HepG2 (cell line): ENCODE data around the gene FURIN. TPM values are rescaled to one million over a fixed set of nuclear protein-coding genes. Genes with fewer than 3 reads are reported as not detected.
A peak's percentile ranks its signal among the peaks of the same experiment; 100 is the strongest.

ENCODE experiments used
- CREM ChIP-seq, 2 experiments: sonication (generic) in 1 of 2; formaldehyde crosslinking in 1 of 2; IDR thresholded peaks; 2 replicates each; pipeline versions ENCODE4 v1.4.0 to v1.6.1; 2016 to 2020; ENCODE audit warnings: antibody characterized with exemption in 1 of 2, mild to moderate bottlenecking in 1 of 2, missing genetic modification reagents in 1 of 2
- HDAC2 ChIP-seq: sonication (generic); formaldehyde crosslinking; IDR thresholded peaks from 2 replicates; pipeline ENCODE4 v1.4.0; 2020; ENCODE audit warnings: missing genetic modification reagents
- MAFG ChIP-seq: sonication (generic); formaldehyde crosslinking; IDR thresholded peaks from 2 replicates; pipeline ENCODE4 v1.5.1; 2020; ENCODE audit warnings: mild to moderate bottlenecking, missing genetic modification reagents
- MYC ChIP-seq: sonication (generic); formaldehyde crosslinking; IDR thresholded peaks from 2 replicates; pipeline ENCODE4 v1.9.0; 2021; ENCODE audit warnings: missing genetic modification reagents, borderline replicate concordance
- REST ChIP-seq, 2 experiments: IDR thresholded peaks; 2 replicates each; pipeline ENCODE4 v1.6.1; 2011 to 2012; ENCODE audit warnings: low read length in 2 of 2, borderline replicate concordance in 1 of 2, low read depth in 1 of 2, mild to moderate bottlenecking in 1 of 2, moderate library complexity in 1 of 2
- SP5 ChIP-seq: IDR thresholded peaks from 2 replicates; pipeline ENCODE4 v1.6.1; 2016; ENCODE audit warnings: low read depth, borderline replicate concordance
- TBX3 ChIP-seq: fragments of 450-650 bp; IDR thresholded peaks from 2 replicates; pipeline ENCODE4 v1.6.1; 2017; ENCODE audit warnings: antibody characterized with exemption, mild to moderate bottlenecking, inconsistent platforms, borderline replicate concordance
- TEAD2 ChIP-seq: sonication (generic); formaldehyde crosslinking; IDR thresholded peaks from 2 replicates; pipeline ENCODE4 v1.9.0; 2021; ENCODE audit warnings: missing genetic modification reagents
- ZBTB43 ChIP-seq: sonication (generic); formaldehyde crosslinking; conservative IDR thresholded peaks from 2 replicates; pipeline ENCODE4 v1.4.0; 2020; ENCODE audit warnings: missing genetic modification reagents
- ZNF276 ChIP-seq: sonication (generic); formaldehyde crosslinking; IDR thresholded peaks from 2 replicates; pipeline ENCODE4 v1.4.0; 2020; ENCODE audit warnings: mild to moderate bottlenecking, low read depth, missing genetic modification reagents
- ZNF710 ChIP-seq: sonication (generic); formaldehyde crosslinking; IDR thresholded peaks from 2 replicates; pipeline ENCODE4 v1.5.0; 2020; ENCODE audit warnings: mild to moderate bottlenecking, missing genetic modification reagents, borderline replicate concordance
- polyA plus RNA-seq, 8 experiments: library from polyadenylated mRNA; depleted of rRNA in 3 of 8; stranded (reverse) in 7 of 8; unstranded in 1 of 8; fragments of >200 nt; fragmentation: Illumina TruSeq in 4 of 8; extraction: Trizol in 4 of 8; gene quantifications; 2 replicates each; pipeline versions ENCODE4 v1.2.1 to v1.2.3, GENCODE V29; 2011 to 2016; ENCODE audit warnings: low read depth in 4 of 8, missing spikeins in 1 of 8, mixed read lengths in 1 of 8; ENCODE audit not compliant: insufficient read depth in 1 of 8
- total RNA-seq, 5 experiments: library from RNA; depleted of rRNA; stranded (reverse); fragments of >200 nt; fragmentation: Illumina TruSeq; extraction: Trizol; gene quantifications; 2 replicates each; pipeline ENCODE4 v1.2.3, GENCODE V29; 2016; ENCODE audit warnings: low read depth in 1 of 5
- TF ChIP-seq, protein P1 (sequence below): sonication (generic); formaldehyde crosslinking; IDR thresholded peaks from 2 replicates; pipeline ENCODE4 v1.4.0; 2020; ENCODE audit warnings: missing genetic modification reagents
- TF ChIP-seq, protein P2 (sequence below): sonication (generic); formaldehyde crosslinking; IDR thresholded peaks from 2 replicates; pipeline ENCODE4 v1.9.0; 2021; ENCODE audit warnings: missing genetic modification reagents, mild to moderate bottlenecking, borderline replicate concordance

FURIN gene
- total and polyA plus RNA-seq, 2 of the 13 experiments (the other 11 are each of a cell fraction or from before 2014, with no cell fraction given): 15.2 to 17.4 TPM

GRCh38 chr15:90860942-90861675, 7.3 kb upstream of the FURIN start (continued):
- no peak for TF ChIP-seq MAFG (CRISPR knock-in tag)
- TF ChIP-seq ZBTB43 (CRISPR knock-in tag): peak; percentile 18; the same call in 1 of the 2 replicates
- TF ChIP-seq HDAC2 (CRISPR knock-in tag): peak; percentile 79
- no peak for TF ChIP-seq TEAD2
- TF ChIP-seq, protein P1, sequence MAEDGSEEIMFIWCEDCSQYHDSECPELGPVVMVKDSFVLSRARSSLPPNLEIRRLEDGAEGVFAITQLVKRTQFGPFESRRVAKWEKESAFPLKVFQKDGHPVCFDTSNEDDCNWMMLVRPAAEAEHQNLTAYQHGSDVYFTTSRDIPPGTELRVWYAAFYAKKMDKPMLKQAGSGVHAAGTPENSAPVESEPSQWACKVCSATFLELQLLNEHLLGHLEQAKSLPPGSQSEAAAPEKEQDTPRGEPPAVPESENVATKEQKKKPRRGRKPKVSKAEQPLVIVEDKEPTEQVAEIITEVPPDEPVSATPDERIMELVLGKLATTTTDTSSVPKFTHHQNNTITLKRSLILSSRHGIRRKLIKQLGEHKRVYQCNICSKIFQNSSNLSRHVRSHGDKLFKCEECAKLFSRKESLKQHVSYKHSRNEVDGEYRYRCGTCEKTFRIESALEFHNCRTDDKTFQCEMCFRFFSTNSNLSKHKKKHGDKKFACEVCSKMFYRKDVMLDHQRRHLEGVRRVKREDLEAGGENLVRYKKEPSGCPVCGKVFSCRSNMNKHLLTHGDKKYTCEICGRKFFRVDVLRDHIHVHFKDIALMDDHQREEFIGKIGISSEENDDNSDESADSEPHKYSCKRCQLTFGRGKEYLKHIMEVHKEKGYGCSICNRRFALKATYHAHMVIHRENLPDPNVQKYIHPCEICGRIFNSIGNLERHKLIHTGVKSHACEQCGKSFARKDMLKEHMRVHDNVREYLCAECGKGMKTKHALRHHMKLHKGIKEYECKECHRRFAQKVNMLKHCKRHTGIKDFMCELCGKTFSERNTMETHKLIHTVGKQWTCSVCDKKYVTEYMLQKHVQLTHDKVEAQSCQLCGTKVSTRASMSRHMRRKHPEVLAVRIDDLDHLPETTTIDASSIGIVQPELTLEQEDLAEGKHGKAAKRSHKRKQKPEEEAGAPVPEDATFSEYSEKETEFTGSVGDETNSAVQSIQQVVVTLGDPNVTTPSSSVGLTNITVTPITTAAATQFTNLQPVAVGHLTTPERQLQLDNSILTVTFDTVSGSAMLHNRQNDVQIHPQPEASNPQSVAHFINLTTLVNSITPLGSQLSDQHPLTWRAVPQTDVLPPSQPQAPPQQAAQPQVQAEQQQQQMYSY (CRISPR knock-in tag): no peak
- peak; percentile 68; the same call in 1 of the 2 replicates for TF ChIP-seq ZNF710 (CRISPR knock-in tag)
- no peak for TF ChIP-seq ZNF276 (CRISPR knock-in tag)
- peak; percentile 82 for TF ChIP-seq CREM (IDR thresholded peaks at IDR 0.05)
- no peak for TF ChIP-seq CREM (CRISPR knock-in tag; IDR thresholded peaks at IDR 0.05)
- 0 out of 4 replicates have a peak, but pooled peaks of 1 of the 2 experiments have one; percentile 21 for TF ChIP-seq REST (IDR thresholded peaks at IDR 0.05; ENCODE audit: borderline replicate concordance in 1 of 2, low read depth in 1 of 2, low read length in 2 of 2)
- no peak for TF ChIP-seq MYC (CRISPR knock-in tag)
- TF ChIP-seq, protein P2, sequence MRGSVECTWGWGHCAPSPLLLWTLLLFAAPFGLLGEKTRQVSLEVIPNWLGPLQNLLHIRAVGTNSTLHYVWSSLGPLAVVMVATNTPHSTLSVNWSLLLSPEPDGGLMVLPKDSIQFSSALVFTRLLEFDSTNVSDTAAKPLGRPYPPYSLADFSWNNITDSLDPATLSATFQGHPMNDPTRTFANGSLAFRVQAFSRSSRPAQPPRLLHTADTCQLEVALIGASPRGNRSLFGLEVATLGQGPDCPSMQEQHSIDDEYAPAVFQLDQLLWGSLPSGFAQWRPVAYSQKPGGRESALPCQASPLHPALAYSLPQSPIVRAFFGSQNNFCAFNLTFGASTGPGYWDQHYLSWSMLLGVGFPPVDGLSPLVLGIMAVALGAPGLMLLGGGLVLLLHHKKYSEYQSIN: no peak
- peak; percentile 61; the same call in 1 of the 2 replicates for TF ChIP-seq TBX3
- peak; percentile 59; the same call in 1 of the 2 replicates for TF ChIP-seq SP5 (CRISPR knock-in tag)
